Caco-2 (cell line): ENCODE results near the gene MYO10. TPM values are rescaled to one million over a fixed set of nuclear protein-coding genes. Genes with fewer than 3 reads are reported as not detected.

Experiments
- BruUV-seq: library from RNA; stranded (reverse); fragments of 400-500 nt; replicated peaks from 2 replicates; lab custom pipeline; 2021; lab: Mats Ljungman, UMichigan
- CTCF ChIA-PET: fragments of 300-600 bp; sonication (Branson Sonifier 250); formaldehyde crosslinking; loops from one replicate; lab custom pipeline; 2022; ENCODE audit warnings: antibody characterized with exemption; lab: Charles Lee
- POLR2A ChIA-PET: fragments of 300-600 bp; sonication (Branson Sonifier 250); formaldehyde crosslinking; loops from one replicate; lab custom pipeline; 2022; ENCODE audit warnings: antibody characterized with exemption; lab: Charles Lee
- DNase-seq, 2 experiments: peaks; one replicate each; pipeline versions ENCODE4 v3.0.0 to v3.0.0-alpha.2; 2020 to 2022
- H3K27me3 ChIP-seq: replicated peaks from 2 replicates; pipeline ENCODE4 v1.6.0; 2011; ENCODE audit warnings: low read length; ENCODE audit not compliant: control insufficient read depth, insufficient read depth
- H3K36me3 ChIP-seq: 2 replicates; pipeline ENCODE4 v1.5.1; 2011; ENCODE audit warnings: low read length; ENCODE audit not compliant: control insufficient read depth, insufficient read depth
- H3K4me1 ChIP-seq: fragments of 250-450 bp; sonication (Bioruptor Pico); 2 replicates; pipeline ENCODE4 v1.5.1; 2020; ENCODE audit warnings: mild to moderate bottlenecking
- H3K4me3 ChIP-seq: 2 replicates; pipeline ENCODE4 v1.5.1; 2011; ENCODE audit warnings: low read depth, mild to moderate bottlenecking, control low read depth, low read length
- H3K9me3 ChIP-seq: fragments of 250-450 bp; sonication (Bioruptor Pico); 2 replicates; pipeline ENCODE4 v1.5.1; 2020; ENCODE audit warnings: mild to moderate bottlenecking, moderate library complexity
- H3K27ac Mint-ChIP-seq: one replicate; pipeline ENCODE4 v1.8.0; 2022; ENCODE audit warnings: mixed read lengths; ENCODE audit not compliant: unreplicated experiment
- H3K27me3 Mint-ChIP-seq: one replicate; pipeline ENCODE4 v1.8.0; 2022; ENCODE audit warnings: mixed read lengths; ENCODE audit not compliant: insufficient read depth, unreplicated experiment
- H3K36me3 Mint-ChIP-seq: one replicate; pipeline ENCODE4 v1.8.0; 2022; ENCODE audit warnings: mild to moderate bottlenecking, mixed read lengths; ENCODE audit not compliant: insufficient read depth, unreplicated experiment
- H3K4me1 Mint-ChIP-seq: one replicate; pipeline ENCODE4 v1.8.0; 2022; ENCODE audit warnings: low read depth, mixed read lengths; ENCODE audit not compliant: unreplicated experiment
- H3K4me3 Mint-ChIP-seq: one replicate; pipeline ENCODE4 v1.8.0; 2022; ENCODE audit warnings: mild to moderate bottlenecking, moderate library complexity, mixed read lengths; ENCODE audit not compliant: unreplicated experiment
- H3K9me3 Mint-ChIP-seq: one replicate; pipeline ENCODE4 v1.8.0; 2022; ENCODE audit warnings: mixed read lengths; ENCODE audit not compliant: unreplicated experiment
- intact Hi-C: fragments of 100-400 bp; cut with micrococcal nuclease; formaldehyde crosslinking; loops from one replicate; pipeline ENCODE4 v1.10.0; 2022; ENCODE audit not compliant: unreplicated experiment
- total RNA-seq: library from RNA; stranded (reverse); gene quantifications from 2 replicates; pipeline ENCODE4 v1.2.3, GENCODE V29; 2022
- TF ChIP-seq, protein P1 (sequence below), 2 experiments: fragments of 200-600 bp in 1 of 2; IDR thresholded peaks; 1 replicate in 1 of 2; 2 replicates in 1 of 2; pipeline versions ENCODE4 v1.5.1 to v1.8.0; 2011 to 2022; ENCODE audit warnings: antibody characterized with exemption in 1 of 2, control low read depth in 1 of 2, inconsistent platforms in 1 of 2, low read depth in 1 of 2, low read length in 1 of 2, mild to moderate bottlenecking in 1 of 2, moderate library complexity in 1 of 2; ENCODE audit not compliant: insufficient read depth in 1 of 2, severe bottlenecking in 1 of 2, unreplicated experiment in 1 of 2

The MYO10 gene
- total RNA-seq, 1 experiment from 2014 or later: 67.6 TPM

DNA sequence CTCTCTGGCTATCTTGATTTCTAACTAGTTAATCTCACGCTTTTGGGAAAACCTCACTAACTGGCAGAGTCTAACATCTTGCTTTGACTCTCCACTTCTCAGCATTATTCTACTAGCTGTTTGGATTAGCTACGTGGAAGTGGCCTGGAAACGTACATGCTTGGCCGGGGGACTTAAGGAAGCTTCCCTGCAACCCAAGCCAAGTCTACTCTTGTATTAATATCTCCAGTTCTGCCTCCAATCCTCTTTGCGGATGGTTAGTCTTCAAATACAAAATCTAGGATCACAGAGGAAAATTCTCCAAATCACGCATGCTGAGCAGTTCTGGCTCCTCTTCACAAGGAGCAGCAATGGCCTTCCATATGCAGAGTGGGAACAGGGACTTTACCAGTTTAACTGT, 267.5 kb downstream of the MYO10 start:
- DNase-seq: no peak
- TF ChIP-seq, protein P1, sequence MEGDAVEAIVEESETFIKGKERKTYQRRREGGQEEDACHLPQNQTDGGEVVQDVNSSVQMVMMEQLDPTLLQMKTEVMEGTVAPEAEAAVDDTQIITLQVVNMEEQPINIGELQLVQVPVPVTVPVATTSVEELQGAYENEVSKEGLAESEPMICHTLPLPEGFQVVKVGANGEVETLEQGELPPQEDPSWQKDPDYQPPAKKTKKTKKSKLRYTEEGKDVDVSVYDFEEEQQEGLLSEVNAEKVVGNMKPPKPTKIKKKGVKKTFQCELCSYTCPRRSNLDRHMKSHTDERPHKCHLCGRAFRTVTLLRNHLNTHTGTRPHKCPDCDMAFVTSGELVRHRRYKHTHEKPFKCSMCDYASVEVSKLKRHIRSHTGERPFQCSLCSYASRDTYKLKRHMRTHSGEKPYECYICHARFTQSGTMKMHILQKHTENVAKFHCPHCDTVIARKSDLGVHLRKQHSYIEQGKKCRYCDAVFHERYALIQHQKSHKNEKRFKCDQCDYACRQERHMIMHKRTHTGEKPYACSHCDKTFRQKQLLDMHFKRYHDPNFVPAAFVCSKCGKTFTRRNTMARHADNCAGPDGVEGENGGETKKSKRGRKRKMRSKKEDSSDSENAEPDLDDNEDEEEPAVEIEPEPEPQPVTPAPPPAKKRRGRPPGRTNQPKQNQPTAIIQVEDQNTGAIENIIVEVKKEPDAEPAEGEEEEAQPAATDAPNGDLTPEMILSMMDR (IDR thresholded peaks at IDR 0.05; ENCODE audit: insufficient read depth in 1 of 2, low read depth in 1 of 2, low read length in 1 of 2, severe bottlenecking in 1 of 2, unreplicated experiment in 1 of 2): no peak
- Mint-ChIP-seq H3K4me1 (no peaks in the 10 kb centered on the region), H3K9me3 (no peaks in the 10 kb centered on the region), H3K36me3 (peaks cover 93% of the 10 kb centered on the region), H3K27ac (no peak overlapping the region), H3K27me3 (no peaks in the 10 kb centered on the region), H3K4me3 (no peak overlapping the region)
- Histone ChIP-seq H3K9me3 (no peaks in the 10 kb centered on the region), H3K36me3 (peaks cover 9% of the 10 kb centered on the region), H3K4me3 (no peak overlapping the region), H3K27me3 (no peaks in the 10 kb centered on the region), H3K4me1 (0 out of 2 replicates have a peak, but pooled peaks cover 3% of the 10 kb centered on the region)
- CTCF ChIA-PET: no interaction called here
- no TSS peak for BruUV-seq
- intact Hi-C loops: no loop called here
- POLR2A ChIA-PET: no interaction called here

DNA sequence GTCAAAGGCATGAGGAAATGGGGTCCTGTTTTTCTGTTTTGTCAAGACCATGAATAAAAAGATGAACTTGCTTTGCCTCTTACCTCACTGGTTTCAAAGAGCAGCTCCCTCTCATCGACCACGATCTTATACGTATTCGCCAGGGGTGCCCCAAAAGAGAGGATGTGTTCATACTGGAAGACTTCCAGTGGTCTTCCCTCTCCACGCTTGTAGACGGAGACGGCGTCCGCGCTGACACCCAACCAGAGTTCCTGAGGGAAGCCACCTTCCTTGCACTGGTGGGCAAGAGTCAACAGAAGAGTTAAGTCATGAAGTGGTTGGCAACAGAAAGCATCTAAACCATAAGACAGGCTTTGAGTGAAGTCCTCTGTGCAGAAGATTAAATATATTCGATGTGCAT, 267.9 kb downstream of the MYO10 start:
- Mint-ChIP-seq H3K4me1 (no peaks in the 10 kb centered on the region), H3K9me3 (no peaks in the 10 kb centered on the region), H3K36me3 (peaks cover 90% of the 10 kb centered on the region), H3K27me3 (no peaks in the 10 kb centered on the region), H3K4me3 (no peak overlapping the region), H3K27ac (no peak overlapping the region)
- H3K9me3 ChIP-seq: no peaks in the 10 kb centered on the region
- no peak for DNase-seq
- H3K4me1 ChIP-seq: 0 out of 2 replicates have a peak, but pooled peaks cover 3% of the 10 kb centered on the region
- TF ChIP-seq, protein P1 (IDR thresholded peaks at IDR 0.05; ENCODE audit: insufficient read depth in 1 of 2, low read depth in 1 of 2, low read length in 1 of 2, severe bottlenecking in 1 of 2, unreplicated experiment in 1 of 2): no peak
- H3K27me3 ChIP-seq: no peaks in the 10 kb centered on the region
- BruUV-seq: no TSS peak
- ChIA-PET CTCF (no interaction called here), POLR2A (no interaction called here)
- intact Hi-C loops: no loop called here
- H3K36me3 ChIP-seq: peaks cover 9% of the 10 kb centered on the region
- no peak overlapping the region for H3K4me3 ChIP-seq

- intact Hi-C loops: loop anchor here (1.0 to 2.0 kb wide), 3 partner anchors 115 to 506 kb away; no protein-coding TSS in a partner anchor
- BruUV-seq: no TSS peak
Observed at GRCh38 chr5:16666883-16667398, 269.1 kb downstream of the MYO10 start.

More at GRCh38 chr5:16666883-16667398, 269.1 kb downstream of the MYO10 start:
- TF ChIP-seq, protein P1 (IDR thresholded peaks at IDR 0.05; ENCODE audit: insufficient read depth in 1 of 2, low read depth in 1 of 2, low read length in 1 of 2, severe bottlenecking in 1 of 2, unreplicated experiment in 1 of 2): peak; percentile 60 to 66
- DNase-seq: peak in 1 of 2 experiments; percentile 50
- Mint-ChIP-seq H3K27me3 (no peaks in the 10 kb centered on the region), H3K9me3 (no peaks in the 10 kb centered on the region), H3K36me3 (peaks cover 86% of the 10 kb centered on the region), H3K4me1 (no peaks in the 10 kb centered on the region), H3K27ac (peak overlapping the region; percentile 7), H3K4me3 (no peak overlapping the region)
- Histone ChIP-seq H3K4me1 (0 out of 2 replicates have a peak, but pooled peaks cover 3% of the 10 kb centered on the region), H3K27me3 (no peaks in the 10 kb centered on the region), H3K36me3 (peaks cover 9% of the 10 kb centered on the region), H3K4me3 (no peak overlapping the region), H3K9me3 (no peaks in the 10 kb centered on the region)
- POLR2A ChIA-PET: no interaction called here
- CTCF ChIA-PET: interaction anchor here (0.5 to 1.8 kb wide), 5 partner anchors 114 to 651 kb away, joined by 3 to 7 read pairs (median 3); no protein-coding TSS in a partner anchor
